NB4 (cell line): ENCODE results near the gene STK32C.

Experiments used
- CTCF ChIP-seq: IDR thresholded peaks from one replicate; pipeline ENCODE4 v1.5.1; 2012; ENCODE audit warnings: low read depth, low read length
- MAX ChIP-seq: IDR thresholded peaks from 2 replicates; pipeline ENCODE4 v1.6.1; 2011; ENCODE audit warnings: low read depth, low read length
- POLR2A ChIP-seq: IDR thresholded peaks from 2 replicates; pipeline ENCODE4 v1.6.1; 2011; ENCODE audit warnings: mild to moderate bottlenecking; ENCODE audit not compliant: insufficient read length; ENCODE audit errors: extremely low read depth

GRCh38 chr10:132302421-132303310, 5.1 kb downstream of the STK32C start:
- TF ChIP-seq CTCF, result no peak
- TF ChIP-seq POLR2A, result no peak
- TF ChIP-seq MAX, result no peak
